Measurements from ENCODE around the gene PACRG. TPM values are rescaled to one million over a fixed set of nuclear protein-coding genes. Genes with fewer than 3 reads are reported as not detected.

Gene PACRG
- total and polyA plus RNA-seq, 8 donors: 1.8 to 28.6 (median 3.2) TPM; not detected in 2

GRCh38 chr6:163263998-163264661, 536.4 kb downstream of the PACRG start:
- H3K27me3 ChIP-seq: no peaks in the 10 kb centered on the region
- H3K27ac ChIP-seq: peak overlapping the region; percentile 42 to 73 (median 62)
- WGBS, 5 donors: 34 to 73% (median 48%) methylated on average over 13 of the region's 13 CpGs
- peaks cover 7 to 42% (median 17%) of the 10 kb centered on the region in 4 donors for H3K4me1 ChIP-seq
- H3K9me3 ChIP-seq: no peaks in the 10 kb centered on the region
- intact Hi-C loops (cut with DNase I; ENCODE audit: low total_unique reads): no loop called here
- H3K36me3 ChIP-seq: no peaks in the 10 kb centered on the region
- DNase-seq: peak; percentile 41 to 86
- TF ChIP-seq CTCF (IDR thresholded peaks at IDR 0.05) (peak in 2 of 7 experiments; percentile 5 to 16), POLR2AphosphoS5 (IDR thresholded peaks at IDR 0.05) (peak in 1 of 3 donors; percentile 55), EP300 (IDR thresholded peaks at IDR 0.05) (no peak), POLR2A (IDR thresholded peaks at IDR 0.05) (no peak)
- H3K4me3 ChIP-seq: no peak overlapping the region

GRCh38 chr6:163264662-163265035, 536.9 kb downstream of the PACRG start:
- Histone ChIP-seq H3K27me3 (no peaks in the 10 kb centered on the region), H3K27ac (peak overlapping the region; percentile 42 to 73 (median 62)), H3K36me3 (no peaks in the 10 kb centered on the region), H3K4me1 (peaks cover 7 to 41% (median 16%) of the 10 kb centered on the region in 4 donors), H3K9me3 (no peaks in the 10 kb centered on the region), H3K4me3 (no peak overlapping the region)
- no peak for TF ChIP-seq EP300 (IDR thresholded peaks at IDR 0.05)
- no peak for TF ChIP-seq POLR2A (IDR thresholded peaks at IDR 0.05)
- no peak for TF ChIP-seq CTCF (IDR thresholded peaks at IDR 0.05)
- no peak for TF ChIP-seq POLR2AphosphoS5 (IDR thresholded peaks at IDR 0.05)
- WGBS, 5 donors: 33 to 56% (median 50%) methylated on average over 6 of the region's 6 CpGs
- DNase-seq: peak in 1 of 2 donors; percentile 75
- intact Hi-C loops (cut with DNase I; ENCODE audit: low total_unique reads): no loop called here

- Histone ChIP-seq H3K27ac (no peak overlapping the region), H3K9me3 (no peaks in the 10 kb centered on the region), H3K36me3 (no peaks in the 10 kb centered on the region), H3K4me1 (no peaks in the 10 kb centered on the region), H3K4me3 (no peak overlapping the region), H3K27me3 (no peaks in the 10 kb centered on the region)
- WGBS, 5 donors: 38 to 61% (median 52%) methylated on average over 1 of the region's 1 CpG
- intact Hi-C loops (cut with DNase I; ENCODE audit: low total_unique reads): no loop called here
- no peak for TF ChIP-seq POLR2AphosphoS5 (IDR thresholded peaks at IDR 0.05)
- no peak for TF ChIP-seq EP300 (IDR thresholded peaks at IDR 0.05)
- no peak for TF ChIP-seq CTCF (IDR thresholded peaks at IDR 0.05)
- TF ChIP-seq POLR2A (IDR thresholded peaks at IDR 0.05): no peak
- no peak for DNase-seq
Measured at GRCh38 chr6:163281634-163282033, 553.9 kb downstream of the PACRG start.

GRCh38 chr6:163282672-163283071, 554.9 kb downstream of the PACRG start:
- no peak for DNase-seq
- H3K27me3 ChIP-seq: no peaks in the 10 kb centered on the region
- no peak overlapping the region for H3K27ac ChIP-seq
- no peak for TF ChIP-seq POLR2A (IDR thresholded peaks at IDR 0.05)
- intact Hi-C loops (cut with DNase I; ENCODE audit: low total_unique reads): no loop called here
- no peaks in the 10 kb centered on the region for H3K9me3 ChIP-seq
- H3K4me1 ChIP-seq: no peaks in the 10 kb centered on the region
- H3K4me3 ChIP-seq: no peak overlapping the region
- H3K36me3 ChIP-seq: no peaks in the 10 kb centered on the region

GRCh38 chr6:163284151-163284550, 556.4 kb downstream of the PACRG start:
- Histone ChIP-seq H3K27ac (no peak overlapping the region), H3K9me3 (no peaks in the 10 kb centered on the region), H3K4me3 (no peak overlapping the region), H3K27me3 (no peaks in the 10 kb centered on the region), H3K36me3 (no peaks in the 10 kb centered on the region), H3K4me1 (no peaks in the 10 kb centered on the region)
- no peak for DNase-seq
- TF ChIP-seq POLR2A (IDR thresholded peaks at IDR 0.05) (no peak), EP300 (IDR thresholded peaks at IDR 0.05) (no peak), CTCF (IDR thresholded peaks at IDR 0.05) (no peak), POLR2AphosphoS5 (IDR thresholded peaks at IDR 0.05) (no peak)
- WGBS, 5 donors: 71 to 80% (median 77%) methylated on average over 5 of the region's 5 CpGs
- intact Hi-C loops (cut with DNase I; ENCODE audit: low total_unique reads): no loop called here

Data from stomach (tissue), 9 donors.